ENCODE data around the gene PHACTR4. TPM values are rescaled to one million over a fixed set of nuclear protein-coding genes. Genes with fewer than 3 reads are reported as not detected.
A peak's percentile ranks its signal among the peaks of the same experiment; 100 is the strongest.

PHACTR4 gene
- total and polyA plus RNA-seq, 2 of the 13 experiments (the other 11 are each of a cell fraction or from before 2014, with no cell fraction given) = 13.9 to 17.1 TPM

DNA sequence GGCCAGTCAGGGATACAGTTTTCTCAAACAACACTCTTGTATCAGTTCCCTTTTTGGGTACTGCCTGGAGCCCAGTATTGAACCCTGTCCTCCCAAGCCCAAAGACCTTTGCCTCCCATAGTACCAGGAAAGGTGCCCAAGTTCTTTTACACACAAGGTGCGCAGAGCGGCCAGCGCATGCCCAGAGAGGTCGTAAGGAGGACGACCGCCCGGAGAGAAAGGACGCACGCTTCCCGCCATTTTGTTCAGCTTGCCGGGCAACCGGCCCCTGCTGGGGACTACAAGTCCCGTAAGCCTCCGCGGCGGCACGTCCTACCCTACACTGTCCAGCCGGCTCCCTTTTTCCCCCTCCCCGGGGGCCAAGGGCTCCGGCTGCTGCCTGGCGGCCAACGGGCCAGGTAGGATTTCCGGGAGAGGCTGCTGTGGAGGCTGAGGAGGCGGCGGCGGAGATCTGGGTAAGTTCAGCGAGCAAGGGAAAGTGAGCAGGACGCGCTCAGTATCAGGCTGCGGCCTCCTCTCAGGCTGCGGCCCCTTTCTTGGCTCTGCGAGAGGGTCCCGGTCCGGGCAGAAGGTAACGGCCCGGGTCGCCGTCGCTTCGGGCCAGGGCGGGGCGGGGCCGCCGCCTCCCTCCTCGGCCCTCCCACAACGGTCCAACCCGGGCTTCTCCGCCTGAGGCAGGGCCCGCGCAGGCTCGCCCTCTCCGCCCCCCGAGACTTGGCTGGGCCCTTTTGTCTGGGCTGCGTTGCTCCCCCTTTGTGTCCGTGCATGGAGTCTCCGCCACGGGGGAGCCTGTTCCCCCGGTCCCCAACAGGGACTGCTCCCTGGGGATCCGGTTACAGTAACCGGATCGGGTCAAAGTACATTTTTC, at the start of gene PHACTR4 (continued):
- TF ChIP-seq IRF2 (CRISPR knock-in tag; IDR thresholded peaks at IDR 0.05) (peak; percentile 72), RCOR2 (CRISPR knock-in tag; IDR thresholded peaks at IDR 0.05) (peak; percentile 67; the same call in 1 of the 2 replicates), NFYB (CRISPR knock-in tag; IDR thresholded peaks at IDR 0.05) (peak; percentile 46), ZNF841 (CRISPR knock-in tag; IDR thresholded peaks at IDR 0.05; ENCODE audit: borderline replicate concordance) (peak; percentile 62; the same call in 1 of the 2 replicates), RFX5 (IDR thresholded peaks at IDR 0.05; ENCODE audit: low read depth, low read length) (no peak), NFE2L1 (CRISPR knock-in tag; IDR thresholded peaks at IDR 0.05; ENCODE audit: borderline replicate concordance) (no peak), NKX3-1 (CRISPR knock-in tag; IDR thresholded peaks at IDR 0.05) (peak; percentile 73; the same call in 1 of the 2 replicates), PTBP1 (IDR thresholded peaks at IDR 0.05; ENCODE audit: low read depth, low read length, poor library complexity, severe bottlenecking) (peak; percentile 55), ZNF549 (CRISPR knock-in tag; IDR thresholded peaks at IDR 0.05) (0 out of 2 replicates have a peak, but pooled peaks have one; percentile 46), SRSF4 (IDR thresholded peaks at IDR 0.05; ENCODE audit: low read depth, low read length, poor library complexity, severe bottlenecking) (no peak), NR3C1 (CRISPR knock-in tag; IDR thresholded peaks at IDR 0.05) (no peak), KAT2B (IDR thresholded peaks at IDR 0.05; ENCODE audit: borderline replicate concordance, low read depth, low read length) (no peak), HDAC1 (CRISPR knock-in tag; IDR thresholded peaks at IDR 0.05) (peak; percentile 68; the same call in 1 of the 2 replicates), SMARCE1 (IDR thresholded peaks at IDR 0.05; ENCODE audit: borderline replicate concordance) (no peak), ZFP36 (IDR thresholded peaks at IDR 0.05; ENCODE audit: borderline replicate concordance, low read depth, low read length, partially characterized antibody) (no peak), GABPA (IDR thresholded peaks at IDR 0.05; ENCODE audit: low read depth, low read length) (peak; percentile 29; the same call in 1 of the 2 replicates), GABPA (CRISPR knock-in tag; IDR thresholded peaks at IDR 0.05; ENCODE audit: low read depth) (peak; percentile 80), THAP11 (CRISPR knock-in tag; IDR thresholded peaks at IDR 0.05) (peak; percentile 98), ZFP1 (CRISPR knock-in tag; IDR thresholded peaks at IDR 0.05) (peak; percentile 29; the same call in 1 of the 2 replicates)
- TF ChIP-seq, protein P1, sequence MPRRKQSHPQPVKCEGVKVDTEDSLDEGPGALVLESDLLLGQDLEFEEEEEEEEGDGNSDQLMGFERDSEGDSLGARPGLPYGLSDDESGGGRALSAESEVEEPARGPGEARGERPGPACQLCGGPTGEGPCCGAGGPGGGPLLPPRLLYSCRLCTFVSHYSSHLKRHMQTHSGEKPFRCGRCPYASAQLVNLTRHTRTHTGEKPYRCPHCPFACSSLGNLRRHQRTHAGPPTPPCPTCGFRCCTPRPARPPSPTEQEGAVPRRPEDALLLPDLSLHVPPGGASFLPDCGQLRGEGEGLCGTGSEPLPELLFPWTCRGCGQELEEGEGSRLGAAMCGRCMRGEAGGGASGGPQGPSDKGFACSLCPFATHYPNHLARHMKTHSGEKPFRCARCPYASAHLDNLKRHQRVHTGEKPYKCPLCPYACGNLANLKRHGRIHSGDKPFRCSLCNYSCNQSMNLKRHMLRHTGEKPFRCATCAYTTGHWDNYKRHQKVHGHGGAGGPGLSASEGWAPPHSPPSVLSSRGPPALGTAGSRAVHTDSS (CRISPR knock-in tag; conservative IDR thresholded peaks at IDR 0.05) = no peak; the same call in 1 of the 2 replicates
- TF ChIP-seq, protein P2, sequence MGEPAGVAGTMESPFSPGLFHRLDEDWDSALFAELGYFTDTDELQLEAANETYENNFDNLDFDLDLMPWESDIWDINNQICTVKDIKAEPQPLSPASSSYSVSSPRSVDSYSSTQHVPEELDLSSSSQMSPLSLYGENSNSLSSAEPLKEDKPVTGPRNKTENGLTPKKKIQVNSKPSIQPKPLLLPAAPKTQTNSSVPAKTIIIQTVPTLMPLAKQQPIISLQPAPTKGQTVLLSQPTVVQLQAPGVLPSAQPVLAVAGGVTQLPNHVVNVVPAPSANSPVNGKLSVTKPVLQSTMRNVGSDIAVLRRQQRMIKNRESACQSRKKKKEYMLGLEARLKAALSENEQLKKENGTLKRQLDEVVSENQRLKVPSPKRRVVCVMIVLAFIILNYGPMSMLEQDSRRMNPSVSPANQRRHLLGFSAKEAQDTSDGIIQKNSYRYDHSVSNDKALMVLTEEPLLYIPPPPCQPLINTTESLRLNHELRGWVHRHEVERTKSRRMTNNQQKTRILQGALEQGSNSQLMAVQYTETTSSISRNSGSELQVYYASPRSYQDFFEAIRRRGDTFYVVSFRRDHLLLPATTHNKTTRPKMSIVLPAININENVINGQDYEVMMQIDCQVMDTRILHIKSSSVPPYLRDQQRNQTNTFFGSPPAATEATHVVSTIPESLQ (CRISPR knock-in tag; conservative IDR thresholded peaks at IDR 0.05) = peak; percentile 74; the same call in 1 of the 2 replicates
- TF ChIP-seq, protein P3, sequence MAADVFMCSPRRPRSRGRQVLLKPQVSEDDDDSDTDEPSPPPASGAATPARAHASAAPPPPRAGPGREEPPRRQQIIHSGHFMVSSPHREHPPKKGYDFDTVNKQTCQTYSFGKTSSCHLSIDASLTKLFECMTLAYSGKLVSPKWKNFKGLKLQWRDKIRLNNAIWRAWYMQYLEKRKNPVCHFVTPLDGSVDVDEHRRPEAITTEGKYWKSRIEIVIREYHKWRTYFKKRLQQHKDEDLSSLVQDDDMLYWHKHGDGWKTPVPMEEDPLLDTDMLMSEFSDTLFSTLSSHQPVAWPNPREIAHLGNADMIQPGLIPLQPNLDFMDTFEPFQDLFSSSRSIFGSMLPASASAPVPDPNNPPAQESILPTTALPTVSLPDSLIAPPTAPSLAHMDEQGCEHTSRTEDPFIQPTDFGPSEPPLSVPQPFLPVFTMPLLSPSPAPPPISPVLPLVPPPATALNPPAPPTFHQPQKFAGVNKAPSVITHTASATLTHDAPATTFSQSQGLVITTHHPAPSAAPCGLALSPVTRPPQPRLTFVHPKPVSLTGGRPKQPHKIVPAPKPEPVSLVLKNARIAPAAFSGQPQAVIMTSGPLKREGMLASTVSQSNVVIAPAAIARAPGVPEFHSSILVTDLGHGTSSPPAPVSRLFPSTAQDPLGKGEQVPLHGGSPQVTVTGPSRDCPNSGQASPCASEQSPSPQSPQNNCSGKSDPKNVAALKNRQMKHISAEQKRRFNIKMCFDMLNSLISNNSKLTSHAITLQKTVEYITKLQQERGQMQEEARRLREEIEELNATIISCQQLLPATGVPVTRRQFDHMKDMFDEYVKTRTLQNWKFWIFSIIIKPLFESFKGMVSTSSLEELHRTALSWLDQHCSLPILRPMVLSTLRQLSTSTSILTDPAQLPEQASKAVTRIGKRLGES (CRISPR knock-in tag; IDR thresholded peaks at IDR 0.05; ENCODE audit: borderline replicate concordance) = no peak
- TF ChIP-seq, protein P4, sequence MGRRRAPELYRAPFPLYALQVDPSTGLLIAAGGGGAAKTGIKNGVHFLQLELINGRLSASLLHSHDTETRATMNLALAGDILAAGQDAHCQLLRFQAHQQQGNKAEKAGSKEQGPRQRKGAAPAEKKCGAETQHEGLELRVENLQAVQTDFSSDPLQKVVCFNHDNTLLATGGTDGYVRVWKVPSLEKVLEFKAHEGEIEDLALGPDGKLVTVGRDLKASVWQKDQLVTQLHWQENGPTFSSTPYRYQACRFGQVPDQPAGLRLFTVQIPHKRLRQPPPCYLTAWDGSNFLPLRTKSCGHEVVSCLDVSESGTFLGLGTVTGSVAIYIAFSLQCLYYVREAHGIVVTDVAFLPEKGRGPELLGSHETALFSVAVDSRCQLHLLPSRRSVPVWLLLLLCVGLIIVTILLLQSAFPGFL (CRISPR knock-in tag; IDR thresholded peaks at IDR 0.05) = no peak
